ENCODE data around the gene DDX56. TPM values are rescaled to one million over a fixed set of nuclear protein-coding genes. Genes with fewer than 3 reads are reported as not detected.

DDX56 gene
- total and polyA plus RNA-seq, 2 of the 13 experiments (the other 11 are each of a cell fraction or from before 2014, with no cell fraction given): 82.6 to 120 TPM

DNA sequence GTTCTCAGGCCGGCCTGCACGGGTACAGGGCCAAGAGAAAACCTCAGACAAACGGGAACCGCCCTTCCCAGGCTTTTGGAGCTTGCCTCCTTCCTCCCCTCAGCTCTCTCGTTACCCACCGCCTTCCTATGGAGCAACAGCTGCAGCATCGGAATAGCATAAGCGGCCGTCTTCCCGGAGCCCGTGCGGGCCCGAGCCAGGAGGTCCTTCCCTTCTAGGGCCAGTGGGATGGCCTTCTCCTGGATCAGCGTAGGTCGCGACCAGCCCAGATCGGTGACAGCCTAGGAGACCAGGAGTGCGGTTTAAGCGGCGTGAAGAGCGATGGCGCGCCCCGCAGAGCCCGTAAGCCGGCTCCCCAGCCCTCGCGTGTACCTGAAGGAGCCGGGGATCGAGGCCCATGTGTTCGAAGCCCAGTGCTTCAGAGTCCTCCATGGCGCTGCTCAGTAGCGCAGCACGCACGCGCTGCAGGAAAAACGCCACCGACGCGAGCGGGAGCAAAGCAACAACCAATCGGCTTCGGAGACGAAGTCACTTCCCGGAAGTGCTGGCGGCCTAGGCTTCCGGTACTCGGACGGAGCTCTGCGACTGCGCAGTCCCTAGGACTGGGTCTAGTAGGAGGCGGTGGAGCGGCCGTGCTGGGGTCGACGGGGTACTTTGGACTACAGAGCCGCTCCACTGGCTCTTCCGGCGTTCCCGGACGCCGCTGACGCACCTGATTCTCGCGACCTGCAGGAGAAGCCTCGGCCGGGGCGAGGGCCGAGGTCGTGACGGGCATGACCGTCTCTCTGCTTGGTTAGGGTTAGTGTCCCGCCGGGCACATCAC, at the start of gene DDX56 (continued):
- TF ChIP-seq, protein P1, sequence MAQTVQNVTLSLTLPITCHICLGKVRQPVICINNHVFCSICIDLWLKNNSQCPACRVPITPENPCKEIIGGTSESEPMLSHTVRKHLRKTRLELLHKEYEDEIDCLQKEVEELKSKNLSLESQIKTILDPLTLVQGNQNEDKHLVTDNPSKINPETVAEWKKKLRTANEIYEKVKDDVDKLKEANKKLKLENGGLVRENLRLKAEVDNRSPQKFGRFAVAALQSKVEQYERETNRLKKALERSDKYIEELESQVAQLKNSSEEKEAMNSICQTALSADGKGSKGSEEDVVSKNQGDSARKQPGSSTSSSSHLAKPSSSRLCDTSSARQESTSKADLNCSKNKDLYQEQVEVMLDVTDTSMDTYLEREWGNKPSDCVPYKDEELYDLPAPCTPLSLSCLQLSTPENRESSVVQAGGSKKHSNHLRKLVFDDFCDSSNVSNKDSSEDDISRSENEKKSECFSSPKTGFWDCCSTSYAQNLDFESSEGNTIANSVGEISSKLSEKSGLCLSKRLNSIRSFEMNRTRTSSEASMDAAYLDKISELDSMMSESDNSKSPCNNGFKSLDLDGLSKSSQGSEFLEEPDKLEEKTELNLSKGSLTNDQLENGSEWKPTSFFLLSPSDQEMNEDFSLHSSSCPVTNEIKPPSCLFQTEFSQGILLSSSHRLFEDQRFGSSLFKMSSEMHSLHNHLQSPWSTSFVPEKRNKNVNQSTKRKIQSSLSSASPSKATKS (CRISPR knock-in tag; IDR thresholded peaks at IDR 0.05): peak; percentile 93; the same call in 1 of the 2 replicates
- TF ChIP-seq NONO (IDR thresholded peaks at IDR 0.05): no peak
- 0 out of 2 replicates have a peak, but pooled peaks have one; percentile 35 for TF ChIP-seq NONO (CRISPR knock-in tag; conservative IDR thresholded peaks at IDR 0.05)
- TF ChIP-seq HNF4A (CRISPR knock-in tag; IDR thresholded peaks at IDR 0.05): peak; percentile 83
- TF ChIP-seq ELF1 (CRISPR knock-in tag; IDR thresholded peaks at IDR 0.05): peak; percentile 98
- TF ChIP-seq, protein P2, sequence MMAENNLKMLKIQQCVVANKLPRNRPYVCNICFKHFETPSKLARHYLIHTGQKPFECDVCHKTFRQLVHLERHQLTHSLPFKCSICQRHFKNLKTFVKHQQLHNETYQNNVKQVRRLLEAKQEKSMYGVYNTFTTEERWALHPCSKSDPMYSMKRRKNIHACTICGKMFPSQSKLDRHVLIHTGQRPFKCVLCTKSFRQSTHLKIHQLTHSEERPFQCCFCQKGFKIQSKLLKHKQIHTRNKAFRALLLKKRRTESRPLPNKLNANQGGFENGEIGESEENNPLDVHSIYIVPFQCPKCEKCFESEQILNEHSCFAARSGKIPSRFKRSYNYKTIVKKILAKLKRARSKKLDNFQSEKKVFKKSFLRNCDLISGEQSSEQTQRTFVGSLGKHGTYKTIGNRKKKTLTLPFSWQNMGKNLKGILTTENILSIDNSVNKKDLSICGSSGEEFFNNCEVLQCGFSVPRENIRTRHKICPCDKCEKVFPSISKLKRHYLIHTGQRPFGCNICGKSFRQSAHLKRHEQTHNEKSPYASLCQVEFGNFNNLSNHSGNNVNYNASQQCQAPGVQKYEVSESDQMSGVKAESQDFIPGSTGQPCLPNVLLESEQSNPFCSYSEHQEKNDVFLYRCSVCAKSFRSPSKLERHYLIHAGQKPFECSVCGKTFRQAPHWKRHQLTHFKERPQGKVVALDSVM (CRISPR knock-in tag; IDR thresholded peaks at IDR 0.05): peak; percentile 52; the same call in 1 of the 2 replicates
- TF ChIP-seq ZBTB33 (CRISPR knock-in tag; IDR thresholded peaks at IDR 0.05): no peak; the same call in 1 of the 2 replicates
- no peak for TF ChIP-seq POGZ (CRISPR knock-in tag; IDR thresholded peaks at IDR 0.05)
- TF ChIP-seq JARID2 (CRISPR knock-in tag; IDR thresholded peaks at IDR 0.05; ENCODE audit: insufficient replicate concordance): peak; percentile 61
- TF ChIP-seq FUBP1 (CRISPR knock-in tag; IDR thresholded peaks at IDR 0.05; ENCODE audit: borderline replicate concordance): no peak
- TF ChIP-seq RCOR2 (CRISPR knock-in tag; IDR thresholded peaks at IDR 0.05): no peak
- peak; percentile 87; the same call in 1 of the 2 replicates for TF ChIP-seq ZNF180 (CRISPR knock-in tag; IDR thresholded peaks at IDR 0.05; ENCODE audit: borderline replicate concordance, low read depth)
- TF ChIP-seq IRX3 (CRISPR knock-in tag; IDR thresholded peaks at IDR 0.05; ENCODE audit: borderline replicate concordance, low read depth): peak; percentile 88
- TF ChIP-seq ARID5B (CRISPR knock-in tag; IDR thresholded peaks at IDR 0.05): peak; percentile 55

All from HepG2 (cell line).